Liver (tissue), 3 donors: ENCODE data around the gene NXPE3.

Source experiments
- EGR1 ChIP-seq, 2 donors: IDR thresholded peaks; 2 replicates each; pipeline ENCODE4 v1.6.1; 2016 to 2018; ENCODE audit warnings: antibody characterized with exemption in 2 of 2, low read depth in 2 of 2
- FOXA1 ChIP-seq: IDR thresholded peaks from 2 replicates; pipeline ENCODE4 v1.6.1; 2016; ENCODE audit warnings: antibody characterized with exemption
- FOXA2 ChIP-seq: IDR thresholded peaks from 2 replicates; pipeline ENCODE4 v1.6.1; 2016; ENCODE audit warnings: antibody characterized with exemption
- GABPA ChIP-seq, 2 donors: IDR thresholded peaks in 1 of 2; conservative IDR thresholded peaks in 1 of 2; 2 replicates each; pipeline ENCODE4 v1.6.1; 2016; ENCODE audit warnings: antibody characterized with exemption in 2 of 2, mild to moderate bottlenecking in 1 of 2, moderate library complexity in 1 of 2
- RAD21 ChIP-seq, 2 donors: IDR thresholded peaks; 2 replicates each; pipeline ENCODE4 v1.6.1; 2016; ENCODE audit warnings: antibody characterized with exemption in 2 of 2, mild to moderate bottlenecking in 2 of 2
- SP1 ChIP-seq: IDR thresholded peaks from 2 replicates; pipeline ENCODE4 v1.6.1; 2018; ENCODE audit warnings: antibody characterized with exemption, mild to moderate bottlenecking
- YY1 ChIP-seq: IDR thresholded peaks from 2 replicates; pipeline ENCODE4 v1.6.1; 2016; ENCODE audit warnings: antibody characterized with exemption, mild to moderate bottlenecking
- TF ChIP-seq, protein P1 (sequence below): fragments of 150-350 bp; IDR thresholded peaks from 2 replicates; pipeline ENCODE4 v1.5.1; 2017; ENCODE audit warnings: improper control_type of control experiment, low read depth, low read length; ENCODE audit not compliant: missing input control
- TF ChIP-seq, protein P2 (sequence below): IDR thresholded peaks from 2 replicates; pipeline ENCODE4 v1.6.1; 2016; ENCODE audit warnings: antibody characterized with exemption
- TF ChIP-seq, protein P3 (sequence below): IDR thresholded peaks from 2 replicates; pipeline ENCODE4 v1.6.1; 2016; ENCODE audit warnings: antibody characterized with exemption
- TF ChIP-seq, protein P4 (sequence below): IDR thresholded peaks from 2 replicates; pipeline ENCODE4 v1.6.1; 2016; ENCODE audit warnings: antibody characterized with exemption, mild to moderate bottlenecking
- donor health status: healthy.
- donor health status: healthy.

DNA sequence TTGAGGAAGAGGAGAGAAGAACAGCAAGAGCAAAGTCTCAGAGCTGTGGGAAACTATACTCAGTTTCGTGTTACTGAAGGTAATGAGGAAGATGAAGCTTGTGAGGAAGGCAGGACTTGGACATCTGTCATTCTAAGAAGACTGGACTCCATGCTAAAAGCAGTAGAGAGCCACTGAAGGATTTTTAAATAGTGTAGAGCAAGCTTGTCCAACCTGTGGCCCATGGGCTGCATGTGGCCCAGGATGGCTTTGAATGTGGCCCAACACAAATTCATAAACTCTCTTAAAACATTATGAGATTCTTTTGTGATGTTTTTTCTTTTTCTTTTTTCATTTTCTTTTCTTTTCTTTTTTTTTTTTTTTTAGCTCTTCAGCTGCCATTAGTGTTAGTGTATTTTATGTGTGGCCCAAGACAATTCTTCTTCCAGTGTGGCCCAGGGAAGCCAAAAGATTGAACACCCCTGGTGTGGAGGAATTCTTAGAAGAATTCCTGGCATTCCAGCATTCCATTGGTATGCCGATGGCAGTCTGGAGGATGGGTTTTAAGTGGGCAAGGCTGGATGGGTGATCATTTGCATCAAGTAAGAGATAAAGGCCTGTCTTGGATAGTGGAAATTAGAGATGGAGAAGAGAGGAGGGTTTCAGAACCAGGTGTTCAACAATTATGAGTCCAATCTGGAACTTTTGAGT, 63.4 kb downstream of the NXPE3 start:
- TF ChIP-seq, protein P1, sequence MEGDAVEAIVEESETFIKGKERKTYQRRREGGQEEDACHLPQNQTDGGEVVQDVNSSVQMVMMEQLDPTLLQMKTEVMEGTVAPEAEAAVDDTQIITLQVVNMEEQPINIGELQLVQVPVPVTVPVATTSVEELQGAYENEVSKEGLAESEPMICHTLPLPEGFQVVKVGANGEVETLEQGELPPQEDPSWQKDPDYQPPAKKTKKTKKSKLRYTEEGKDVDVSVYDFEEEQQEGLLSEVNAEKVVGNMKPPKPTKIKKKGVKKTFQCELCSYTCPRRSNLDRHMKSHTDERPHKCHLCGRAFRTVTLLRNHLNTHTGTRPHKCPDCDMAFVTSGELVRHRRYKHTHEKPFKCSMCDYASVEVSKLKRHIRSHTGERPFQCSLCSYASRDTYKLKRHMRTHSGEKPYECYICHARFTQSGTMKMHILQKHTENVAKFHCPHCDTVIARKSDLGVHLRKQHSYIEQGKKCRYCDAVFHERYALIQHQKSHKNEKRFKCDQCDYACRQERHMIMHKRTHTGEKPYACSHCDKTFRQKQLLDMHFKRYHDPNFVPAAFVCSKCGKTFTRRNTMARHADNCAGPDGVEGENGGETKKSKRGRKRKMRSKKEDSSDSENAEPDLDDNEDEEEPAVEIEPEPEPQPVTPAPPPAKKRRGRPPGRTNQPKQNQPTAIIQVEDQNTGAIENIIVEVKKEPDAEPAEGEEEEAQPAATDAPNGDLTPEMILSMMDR, result no peak
- TF ChIP-seq, protein P2, sequence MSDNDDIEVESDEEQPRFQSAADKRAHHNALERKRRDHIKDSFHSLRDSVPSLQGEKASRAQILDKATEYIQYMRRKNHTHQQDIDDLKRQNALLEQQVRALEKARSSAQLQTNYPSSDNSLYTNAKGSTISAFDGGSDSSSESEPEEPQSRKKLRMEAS, result no peak
- TF ChIP-seq YY1 (no peak), RAD21 (IDR thresholded peaks at IDR 0.05) (no peak), FOXA1 (no peak), EGR1 (IDR thresholded peaks at IDR 0.05; ENCODE audit: low read depth in 2 of 2) (no peak), SP1 (no peak), GABPA (IDR thresholded peaks at IDR 0.05 in 1 of 2, conservative IDR thresholded peaks at IDR 0.05 in 1 of 2) (no peak), FOXA2 (no peak)
- TF ChIP-seq, protein P3, sequence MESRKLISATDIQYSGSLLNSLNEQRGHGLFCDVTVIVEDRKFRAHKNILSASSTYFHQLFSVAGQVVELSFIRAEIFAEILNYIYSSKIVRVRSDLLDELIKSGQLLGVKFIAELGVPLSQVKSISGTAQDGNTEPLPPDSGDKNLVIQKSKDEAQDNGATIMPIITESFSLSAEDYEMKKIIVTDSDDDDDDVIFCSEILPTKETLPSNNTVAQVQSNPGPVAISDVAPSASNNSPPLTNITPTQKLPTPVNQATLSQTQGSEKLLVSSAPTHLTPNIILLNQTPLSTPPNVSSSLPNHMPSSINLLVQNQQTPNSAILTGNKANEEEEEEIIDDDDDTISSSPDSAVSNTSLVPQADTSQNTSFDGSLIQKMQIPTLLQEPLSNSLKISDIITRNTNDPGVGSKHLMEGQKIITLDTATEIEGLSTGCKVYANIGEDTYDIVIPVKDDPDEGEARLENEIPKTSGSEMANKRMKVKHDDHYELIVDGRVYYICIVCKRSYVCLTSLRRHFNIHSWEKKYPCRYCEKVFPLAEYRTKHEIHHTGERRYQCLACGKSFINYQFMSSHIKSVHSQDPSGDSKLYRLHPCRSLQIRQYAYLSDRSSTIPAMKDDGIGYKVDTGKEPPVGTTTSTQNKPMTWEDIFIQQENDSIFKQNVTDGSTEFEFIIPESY, result no peak
- TF ChIP-seq, protein P4, sequence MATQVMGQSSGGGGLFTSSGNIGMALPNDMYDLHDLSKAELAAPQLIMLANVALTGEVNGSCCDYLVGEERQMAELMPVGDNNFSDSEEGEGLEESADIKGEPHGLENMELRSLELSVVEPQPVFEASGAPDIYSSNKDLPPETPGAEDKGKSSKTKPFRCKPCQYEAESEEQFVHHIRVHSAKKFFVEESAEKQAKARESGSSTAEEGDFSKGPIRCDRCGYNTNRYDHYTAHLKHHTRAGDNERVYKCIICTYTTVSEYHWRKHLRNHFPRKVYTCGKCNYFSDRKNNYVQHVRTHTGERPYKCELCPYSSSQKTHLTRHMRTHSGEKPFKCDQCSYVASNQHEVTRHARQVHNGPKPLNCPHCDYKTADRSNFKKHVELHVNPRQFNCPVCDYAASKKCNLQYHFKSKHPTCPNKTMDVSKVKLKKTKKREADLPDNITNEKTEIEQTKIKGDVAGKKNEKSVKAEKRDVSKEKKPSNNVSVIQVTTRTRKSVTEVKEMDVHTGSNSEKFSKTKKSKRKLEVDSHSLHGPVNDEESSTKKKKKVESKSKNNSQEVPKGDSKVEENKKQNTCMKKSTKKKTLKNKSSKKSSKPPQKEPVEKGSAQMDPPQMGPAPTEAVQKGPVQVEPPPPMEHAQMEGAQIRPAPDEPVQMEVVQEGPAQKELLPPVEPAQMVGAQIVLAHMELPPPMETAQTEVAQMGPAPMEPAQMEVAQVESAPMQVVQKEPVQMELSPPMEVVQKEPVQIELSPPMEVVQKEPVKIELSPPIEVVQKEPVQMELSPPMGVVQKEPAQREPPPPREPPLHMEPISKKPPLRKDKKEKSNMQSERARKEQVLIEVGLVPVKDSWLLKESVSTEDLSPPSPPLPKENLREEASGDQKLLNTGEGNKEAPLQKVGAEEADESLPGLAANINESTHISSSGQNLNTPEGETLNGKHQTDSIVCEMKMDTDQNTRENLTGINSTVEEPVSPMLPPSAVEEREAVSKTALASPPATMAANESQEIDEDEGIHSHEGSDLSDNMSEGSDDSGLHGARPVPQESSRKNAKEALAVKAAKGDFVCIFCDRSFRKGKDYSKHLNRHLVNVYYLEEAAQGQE, result no peak
